ENCODE data around the gene LRRC28. TPM values are rescaled to one million over a fixed set of nuclear protein-coding genes. Genes with fewer than 3 reads are reported as not detected.
A peak's percentile ranks its signal among the peaks of the same experiment; 100 is the strongest.

Gene LRRC28
- total and polyA plus RNA-seq, 2 of the 4 experiments (the other 2 are of a cell fraction): 12.7 to 21.1 TPM

DNA sequence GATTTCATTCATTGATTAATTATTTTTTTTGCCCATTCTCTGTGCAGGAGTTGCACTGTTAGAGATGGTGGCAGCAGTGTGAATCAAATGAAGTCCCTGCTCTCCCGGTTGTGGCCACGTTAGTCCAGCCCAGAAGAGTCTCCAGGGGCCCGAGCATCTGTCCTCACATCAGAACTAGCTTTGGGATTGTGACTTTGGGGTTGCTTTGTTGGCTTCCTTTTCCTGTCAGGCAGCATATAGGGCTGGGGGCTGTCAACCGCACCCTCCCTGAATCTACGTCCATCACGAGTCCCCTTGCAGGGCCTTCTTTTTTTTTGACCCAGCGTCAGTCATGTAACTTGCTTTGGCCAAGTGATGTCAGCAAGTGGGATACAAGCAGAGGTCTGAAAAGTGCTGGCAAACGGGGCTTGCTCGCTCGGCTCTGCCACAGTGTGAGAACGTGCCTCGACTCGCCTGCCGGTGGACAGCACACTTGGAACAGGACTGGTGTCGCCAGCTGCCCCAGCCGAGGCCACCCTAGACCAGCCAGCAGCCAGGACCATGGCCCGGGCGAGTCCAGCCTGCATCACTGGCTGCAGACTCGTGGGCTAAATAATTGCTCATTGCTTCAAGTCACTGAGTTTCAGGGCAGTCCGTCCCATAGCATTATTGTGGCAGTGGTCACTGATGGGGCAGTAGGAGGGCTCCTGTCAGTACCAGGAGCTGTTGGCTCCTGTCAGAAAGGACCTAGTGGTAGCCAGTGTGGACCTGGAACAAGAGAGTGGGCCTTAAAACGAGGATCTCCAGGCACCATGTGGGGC, 162.9 kb downstream of the LRRC28 start:
- no peak overlapping the region for H4K5ac ChIP-seq (ENCODE audit: low read depth, low read length)
- no peak overlapping the region for H2BK15ac ChIP-seq (ENCODE audit: low read depth, low read length)
- no peak overlapping the region for H3K9ac ChIP-seq (ENCODE audit: low read depth, low read length)
- no peak overlapping the region for H3K27ac ChIP-seq (ENCODE audit: insufficient read depth, low read length)
- no peaks in the 10 kb centered on the region; the same call in 1 of the 2 replicates for H3K4me1 ChIP-seq (ENCODE audit: control insufficient read depth, insufficient read depth, low read length)
- H3K36me3 ChIP-seq (ENCODE audit: control insufficient read depth, insufficient read depth, low read length): no peaks in the 10 kb centered on the region
- H3K4me3 ChIP-seq (ENCODE audit: insufficient read depth, low read depth, low read length): no peak overlapping the region
- in situ Hi-C loops (cut with MboI; ENCODE audit: low sequenced_read_pairs): no loop called here
- H3K23ac ChIP-seq (ENCODE audit: low read depth, low read length): no peak overlapping the region
- no peak overlapping the region; the same call in 1 of the 2 replicates for H2BK120ac ChIP-seq (ENCODE audit: low read depth, low read length)
- 91% methylated on average over 9 of the region's 21 CpGs; no CpG with 5 or more reads in 1 of the 2 experiments for WGBS, 2 experiments (ENCODE audit: extremely low coverage in 2 of 2, insufficient read length in 1 of 2)
- H2AK9ac ChIP-seq (replicated peaks; ENCODE audit: low read depth, low read length, poor library complexity): no peak overlapping the region
- no peak overlapping the region for H4K91ac ChIP-seq (ENCODE audit: insufficient read depth, low read depth, low read length)
- H3K79me1 ChIP-seq (ENCODE audit: low read depth in 1 of 2, low read length in 2 of 2): no peaks in the 10 kb centered on the region
- H3K18ac ChIP-seq (ENCODE audit: low read depth, low read length): no peak overlapping the region
- H2AK5ac ChIP-seq (ENCODE audit: low read depth, low read length): peak overlapping the region; percentile 16; the same call in 1 of the 2 replicates
- no peak overlapping the region for H2BK5ac ChIP-seq (ENCODE audit: low read depth, low read length, poor library complexity, severe bottlenecking)
- H4K20me1 ChIP-seq (ENCODE audit: insufficient read depth, low read length): no peaks in the 10 kb centered on the region
- ChIA-PET POLR2A (ENCODE audit: unreplicated experiment) (interaction anchor here (0.6 kb wide), 1 partner anchor 41 kb away, joined by 3 read pairs; no protein-coding TSS in a partner anchor), CTCF (no interaction called here)
- ATAC-seq (ENCODE audit: low read depth) (no peak), DNase-seq (no peak)
- no peak overlapping the region for H2BK20ac ChIP-seq (ENCODE audit: low read depth, low read length)
- no peaks in the 10 kb centered on the region for H3K9me3 ChIP-seq (ENCODE audit: control insufficient read depth, insufficient read depth, low read length)
- no TSS peak for BruUV-seq (replicated peaks)
- H3K27me3 ChIP-seq (ENCODE audit: control insufficient read depth, insufficient read depth, low read length): no peaks in the 10 kb centered on the region
- H3K9me1 ChIP-seq (ENCODE audit: insufficient read depth, low read length): 0 out of 2 replicates have a peak, but pooled peaks cover 3% of the 10 kb centered on the region
- intact Hi-C loops (cut with micrococcal nuclease): no loop called here
- dilution Hi-C loops (cut with HindIII; ENCODE audit: low sequenced_read_pairs, unreplicated experiment): no loop called here
- no peak overlapping the region for H3K14ac ChIP-seq (replicated peaks; ENCODE audit: low read depth, low read length)
- H2AFZ ChIP-seq (replicated peaks; ENCODE audit: low read length, poor library complexity): no peak overlapping the region
- no peak for TF ChIP-seq FOS (IDR thresholded peaks at IDR 0.05; ENCODE audit: low read depth, low read length)
- no peak for TF ChIP-seq MAZ (IDR thresholded peaks at IDR 0.05; ENCODE audit: borderline replicate concordance, low read depth, low read length)
- no peak for TF ChIP-seq MXI1 (IDR thresholded peaks at IDR 0.05; ENCODE audit: borderline replicate concordance, low read depth, low read length)
- H3K4ac ChIP-seq (ENCODE audit: low read depth, low read length): no peak overlapping the region
- H3K56ac ChIP-seq (ENCODE audit: extremely low read depth, insufficient read depth, low read length): no peak overlapping the region
- H3K4me2 ChIP-seq (ENCODE audit: low read depth, low read length): no peak overlapping the region
- no peak overlapping the region for H4K8ac ChIP-seq (ENCODE audit: low read depth in 2 of 2, low read length in 2 of 2)
